Pons (tissue), 1 donor: ENCODE data around the gene ZNF652.
A peak's percentile ranks its signal among the peaks of the same experiment; 100 is the strongest.

ENCODE experiments used
- DNase-seq: peaks from one replicate; pipeline ENCODE4 v3.0.0-alpha.2; 2016; ENCODE audit warnings: low spot score

The ZNF652 gene

DNA sequence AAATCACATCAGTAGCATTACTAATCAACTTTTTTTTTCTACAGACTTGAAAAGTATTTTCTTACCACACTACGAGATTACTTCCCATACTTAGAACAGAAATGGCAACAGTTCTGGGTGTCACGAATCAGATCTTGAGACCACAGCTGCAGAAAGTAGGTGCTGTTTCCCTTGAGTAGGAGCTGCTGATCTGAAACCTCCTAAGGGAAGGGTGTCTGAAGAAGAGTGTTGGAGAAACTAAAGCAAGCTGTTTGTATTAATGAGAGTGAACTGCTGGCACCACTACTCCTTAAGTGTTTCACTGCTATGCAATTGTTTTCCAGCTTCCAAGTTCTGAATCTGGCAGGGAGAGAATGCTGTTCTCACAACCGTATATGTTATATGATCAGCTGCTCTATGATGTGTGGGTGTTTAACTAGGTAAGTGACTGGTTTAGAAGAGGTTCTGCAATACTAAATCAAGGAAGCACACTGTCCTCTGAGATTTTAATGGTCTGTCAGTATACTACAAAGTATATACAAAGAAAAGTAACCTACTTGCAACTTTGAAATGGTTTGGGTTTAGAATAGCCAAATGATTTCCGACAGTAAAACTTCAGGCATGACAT, 3.3 kb downstream of the ZNF652 start:
- DNase-seq: peak; percentile 65

DNA sequence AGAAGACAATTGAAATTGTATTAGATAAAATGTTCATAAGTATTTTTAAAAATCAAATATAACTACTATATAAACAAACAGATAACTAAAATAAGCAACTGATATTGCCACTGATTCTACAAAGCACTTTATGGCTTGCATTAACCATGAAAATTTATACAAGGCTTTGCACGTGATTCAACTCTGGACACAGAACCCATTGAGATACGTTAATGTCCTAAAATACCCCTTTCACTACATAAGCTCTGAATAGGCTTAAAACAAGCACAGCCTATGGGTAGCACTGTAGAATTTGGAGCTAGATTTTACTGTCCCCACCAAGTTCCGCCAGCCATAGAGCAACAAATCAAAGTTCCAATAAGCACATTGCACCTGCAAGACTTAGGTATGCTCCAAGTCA, 4.5 kb downstream of the ZNF652 start:
- peak; percentile 74 for DNase-seq

DNA sequence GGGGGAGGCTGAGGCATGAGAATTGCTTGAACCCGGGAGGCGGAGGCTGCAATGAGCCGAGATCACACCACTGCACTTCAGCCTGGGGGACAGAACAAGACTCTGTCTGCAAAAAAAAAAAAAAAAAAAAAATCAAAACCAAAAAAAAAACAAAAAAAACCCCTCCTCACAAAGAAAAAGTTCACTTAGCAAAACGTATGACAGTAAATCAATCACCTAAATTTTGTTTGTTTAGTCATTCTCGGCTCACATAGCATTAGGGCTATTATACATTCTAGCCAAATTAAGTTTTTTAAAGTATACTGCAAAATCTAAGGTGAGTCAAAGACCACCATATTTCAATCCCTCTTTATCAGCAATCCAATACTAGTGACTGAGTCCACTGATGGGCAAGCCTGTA, 5.7 kb downstream of the ZNF652 start:
- DNase-seq: no peak

DNA sequence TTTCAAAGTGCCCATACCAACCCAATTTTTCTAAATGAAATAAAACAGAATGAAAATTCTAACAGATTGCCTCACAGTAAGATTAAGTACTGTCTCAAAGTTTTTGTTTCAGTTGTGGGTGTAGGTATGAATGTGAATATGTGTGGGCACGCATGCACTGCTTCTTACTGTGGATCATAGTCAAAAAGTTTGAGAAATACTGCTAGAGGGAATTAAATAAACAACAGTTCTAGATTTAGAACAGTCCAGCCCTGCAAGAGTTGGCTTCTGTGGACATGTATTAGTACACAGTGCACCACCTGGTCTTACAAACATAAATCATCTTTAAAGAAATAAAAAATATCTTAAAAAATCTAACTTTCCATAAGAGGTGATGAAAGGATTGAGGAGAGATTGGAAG, 8.4 kb downstream of the ZNF652 start:
- DNase-seq: no peak

DNA sequence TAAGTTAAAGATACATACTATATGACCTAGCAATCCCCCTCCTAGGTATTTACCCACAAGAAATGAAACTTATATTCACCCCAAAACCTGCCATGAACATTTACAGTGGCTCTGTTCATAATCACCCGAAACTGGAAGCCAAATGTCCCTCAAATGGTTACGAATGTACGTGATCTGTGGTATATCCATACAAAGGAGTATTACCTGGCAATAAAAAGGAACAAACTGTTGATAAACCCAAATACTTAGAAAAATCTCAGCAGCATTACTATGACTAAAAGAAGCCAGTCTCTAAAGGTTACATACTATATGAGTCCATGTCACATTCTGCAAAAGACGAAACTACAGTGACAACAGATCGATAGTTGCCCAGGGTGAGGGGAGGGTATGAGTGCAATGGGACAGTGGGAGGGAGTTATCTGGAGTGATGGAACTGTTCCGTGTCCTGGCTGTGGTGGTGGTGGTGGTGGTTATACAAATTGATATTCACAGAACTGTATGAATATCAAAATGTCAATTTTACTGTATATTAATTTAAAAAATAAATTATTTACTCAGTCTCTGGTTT, 9.4 kb downstream of the ZNF652 start:
- DNase-seq: no peak

DNA sequence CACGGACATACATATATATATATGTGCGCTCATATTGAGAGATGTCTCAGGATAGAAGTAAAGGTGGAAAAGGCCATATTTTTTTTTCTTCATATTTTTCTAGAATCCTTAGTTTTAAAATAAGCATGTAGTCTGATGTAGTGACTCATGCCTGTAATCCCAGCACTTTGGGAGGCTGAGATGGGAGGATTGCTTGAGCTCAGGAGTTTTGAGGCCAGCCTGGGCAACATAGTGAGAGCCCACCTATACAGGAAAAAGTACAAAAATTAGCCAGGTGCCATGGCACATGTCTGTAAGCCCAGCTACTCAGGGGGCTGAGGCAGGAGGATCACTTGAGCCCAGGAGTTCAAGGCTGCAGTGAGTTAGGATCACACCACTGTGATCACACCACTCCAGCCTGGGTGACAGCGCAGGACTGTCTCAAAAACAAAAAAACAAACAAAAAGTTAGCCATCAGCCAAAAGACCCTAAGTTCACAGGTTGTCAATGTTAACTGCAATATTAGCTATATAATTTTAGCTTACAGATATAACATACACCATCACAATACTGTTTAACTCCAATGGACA, 10.4 kb downstream of the ZNF652 start:
- no peak for DNase-seq

DNA sequence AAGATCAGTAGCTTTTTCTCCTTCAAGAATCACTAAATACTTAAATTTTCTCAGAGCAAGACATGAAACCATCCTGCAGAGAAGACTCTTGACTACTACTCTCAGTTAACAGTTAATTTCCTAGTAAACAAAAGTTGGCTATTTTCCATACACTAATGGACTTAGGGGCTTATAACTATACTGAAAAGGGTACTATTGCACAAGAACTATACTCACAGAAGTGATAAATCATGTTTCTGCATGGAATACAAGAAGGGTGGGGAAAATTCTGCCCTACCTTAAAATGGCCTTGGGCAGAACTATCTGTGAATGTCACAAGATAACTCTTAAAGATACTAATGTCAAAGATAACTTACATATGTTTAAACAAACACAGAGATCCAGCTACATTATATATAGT, 12.5 kb downstream of the ZNF652 start:
- no peak for DNase-seq

DNA sequence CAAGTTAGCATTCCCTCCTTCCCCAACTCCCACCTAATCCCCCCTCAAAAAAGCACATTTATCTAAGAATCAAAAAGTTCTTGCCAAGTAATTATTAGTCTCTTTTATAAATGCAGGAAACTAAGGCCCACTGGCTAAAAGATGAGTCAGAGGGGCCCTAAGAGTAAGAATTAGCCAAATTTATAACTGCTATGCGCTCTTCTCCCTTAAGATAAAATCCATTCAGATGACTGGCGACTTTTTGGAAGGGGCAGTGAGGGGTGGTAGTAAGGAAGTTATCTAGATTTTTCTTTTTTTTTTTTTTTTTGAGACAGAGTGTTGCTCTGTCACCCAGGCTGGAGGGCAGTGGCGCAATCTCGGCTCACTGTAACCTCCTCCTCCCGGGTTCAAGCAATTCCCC, 17.1 kb downstream of the ZNF652 start:
- DNase-seq: no peak

DNA sequence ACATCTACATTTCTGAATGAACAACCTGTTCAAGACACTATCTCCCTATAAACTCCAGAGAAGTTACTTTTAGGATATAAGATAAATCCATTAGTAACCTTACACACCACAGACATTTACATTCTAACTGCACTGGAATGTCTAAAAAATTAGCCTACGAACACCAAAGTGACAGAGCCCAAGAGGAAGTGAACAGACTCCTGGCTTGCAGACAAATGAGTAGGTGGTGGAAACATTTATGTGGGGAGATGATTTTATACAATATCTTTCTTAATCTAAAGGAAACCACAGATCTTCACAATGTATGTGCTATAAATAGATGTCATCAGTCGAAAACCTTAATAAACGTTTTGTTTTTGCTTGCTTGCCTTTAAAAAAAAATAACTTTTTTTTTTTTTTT, 18.8 kb downstream of the ZNF652 start:
- DNase-seq: no peak

DNA sequence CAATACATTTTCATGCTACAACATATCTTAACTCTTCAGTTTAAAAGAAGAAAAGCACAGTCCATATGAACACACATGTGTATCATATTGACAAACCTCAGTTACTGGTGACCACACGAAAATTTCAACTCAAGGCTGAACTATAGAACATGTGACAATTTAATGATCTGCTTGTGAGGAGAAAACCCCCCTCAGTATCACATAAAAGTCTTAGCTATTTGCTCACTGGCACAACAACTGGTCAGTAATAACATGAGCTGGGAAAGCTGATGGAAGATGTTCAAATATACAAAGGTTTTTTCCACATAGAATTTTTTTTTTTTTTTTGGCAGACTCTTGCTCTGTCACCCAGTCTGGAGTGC, 19.5 kb downstream of the ZNF652 start:
- DNase-seq: no peak

DNA sequence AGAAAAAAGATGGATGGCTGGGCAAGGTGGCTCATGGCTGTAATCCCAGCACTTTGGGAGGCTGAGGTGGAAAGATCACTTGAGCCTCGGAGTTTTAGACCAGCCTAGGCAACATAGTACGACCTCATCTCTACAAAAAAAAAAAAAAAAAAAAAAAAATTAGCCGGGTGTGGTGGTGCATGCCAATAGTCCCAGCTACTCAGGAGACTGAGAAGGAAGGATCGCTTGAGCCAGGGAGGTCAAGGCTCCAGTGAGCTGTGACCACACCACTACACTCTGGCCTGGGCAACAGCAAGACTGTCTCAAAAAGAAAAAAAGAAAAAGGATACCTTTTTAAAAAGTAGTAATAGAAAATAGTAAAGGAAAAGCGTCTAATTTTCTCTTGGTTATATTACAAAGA, 20.7 kb downstream of the ZNF652 start:
- DNase-seq: no peak

DNA sequence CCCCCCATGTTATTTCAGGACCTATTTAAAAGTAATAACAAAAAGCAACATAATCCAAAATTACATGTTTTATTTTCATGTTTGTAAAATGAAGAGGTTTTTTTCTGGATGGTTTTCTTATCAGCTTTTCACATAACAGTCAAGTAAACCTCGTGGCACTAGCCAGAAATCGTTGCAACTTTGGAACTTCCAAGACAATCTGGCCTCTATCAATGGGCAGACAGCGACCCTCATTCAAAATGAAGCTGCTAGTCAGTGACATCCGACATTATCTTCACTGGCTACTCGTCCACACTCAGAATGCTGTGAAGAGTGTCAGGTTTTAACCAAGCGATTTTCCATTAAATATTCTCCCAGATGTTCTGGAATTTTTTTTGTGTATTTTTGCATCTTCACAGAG, 22.7 kb downstream of the ZNF652 start:
- no peak for DNase-seq

DNA sequence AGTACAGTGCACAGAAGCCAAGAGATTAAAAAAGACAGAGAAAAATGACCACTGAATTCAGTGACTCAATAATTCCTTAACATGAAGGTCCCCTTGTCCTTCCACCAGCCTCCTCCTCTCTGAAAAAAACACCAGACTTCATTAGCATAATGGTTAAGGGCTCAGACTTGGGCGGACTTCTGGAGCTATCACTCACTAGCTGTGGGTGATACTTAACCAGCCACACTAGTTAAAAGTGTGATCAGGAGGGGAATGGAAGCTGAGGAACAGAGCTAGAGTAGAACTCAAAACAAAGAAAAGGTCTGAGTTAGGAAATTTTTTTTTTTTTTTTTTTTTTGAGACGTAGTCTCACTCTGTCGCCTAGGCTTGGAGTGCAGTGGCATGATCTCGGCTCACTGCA, 23.2 kb downstream of the ZNF652 start:
- DNase-seq: no peak

DNA sequence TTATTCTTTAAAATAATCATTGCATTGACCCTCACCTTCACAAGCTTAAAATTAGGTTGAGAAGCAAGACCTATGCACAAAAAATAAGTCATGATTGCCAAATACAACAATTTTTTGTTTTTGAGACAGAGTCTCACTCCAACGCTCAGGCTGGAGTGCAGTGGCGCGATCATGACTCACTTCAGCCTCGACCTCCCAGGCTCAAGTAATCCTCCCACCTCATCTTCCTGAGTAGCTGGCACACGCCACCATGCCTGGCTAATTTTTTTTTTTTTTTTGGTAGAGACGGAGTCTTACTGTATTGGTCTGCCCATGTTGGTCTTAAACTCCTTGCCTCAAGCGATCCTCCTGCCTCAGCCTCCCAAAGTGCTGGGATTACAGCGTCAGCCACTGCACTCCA, 24.2 kb downstream of the ZNF652 start:
- DNase-seq: no peak

DNA sequence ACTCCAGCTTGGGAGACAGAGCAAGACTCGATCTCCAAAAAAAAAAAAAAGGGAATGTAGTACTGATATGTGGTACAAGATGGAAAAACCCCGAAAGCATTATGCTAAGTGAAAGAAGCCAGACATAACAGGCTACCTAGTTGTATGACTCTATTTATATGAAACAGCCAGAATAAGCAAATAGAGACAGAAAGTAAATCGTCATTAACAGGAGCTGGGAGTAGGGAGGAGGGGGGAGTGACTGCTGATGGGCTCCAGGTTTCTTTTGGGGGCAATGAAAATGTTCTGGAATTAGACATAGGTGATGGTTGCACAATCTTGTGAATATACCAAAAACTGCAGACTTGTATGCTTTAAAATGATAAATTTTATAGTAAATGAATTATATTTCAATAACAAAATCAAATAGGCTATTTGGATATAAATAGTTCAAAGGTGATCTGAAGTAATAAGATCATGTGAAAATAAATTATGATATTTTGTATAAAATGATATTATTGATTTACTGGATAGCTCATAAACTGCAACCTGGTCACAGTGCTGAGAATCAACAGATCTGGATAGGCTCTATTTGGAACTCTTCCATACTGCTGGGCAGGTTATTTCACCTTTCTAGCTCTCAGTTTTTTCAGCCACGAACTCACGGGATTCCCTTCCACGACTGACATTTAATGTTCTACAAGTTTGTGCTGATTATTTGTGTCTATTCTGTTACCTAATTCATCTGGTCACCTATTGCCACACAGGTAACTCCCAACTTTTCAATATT, 27.1 kb downstream of the ZNF652 start:
- DNase-seq: no peak

DNA sequence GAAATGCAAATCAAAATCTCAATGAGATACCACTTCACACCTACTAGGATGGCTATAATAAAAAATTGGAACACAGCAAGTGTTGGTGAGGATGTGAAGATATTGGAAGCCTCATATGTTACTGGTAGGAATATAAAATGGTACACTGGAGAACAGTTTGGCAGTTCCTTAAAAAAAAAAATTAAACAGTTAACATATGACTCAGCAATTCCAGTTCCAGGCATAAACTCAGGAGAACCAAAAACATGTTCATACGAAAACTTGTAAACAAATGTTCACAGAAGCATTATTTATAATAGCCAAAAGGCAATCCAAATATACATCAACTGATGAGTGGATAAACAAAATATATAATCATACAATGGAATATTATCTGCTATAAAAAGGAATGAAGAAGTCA, 28.2 kb downstream of the ZNF652 start:
- DNase-seq: no peak

DNA sequence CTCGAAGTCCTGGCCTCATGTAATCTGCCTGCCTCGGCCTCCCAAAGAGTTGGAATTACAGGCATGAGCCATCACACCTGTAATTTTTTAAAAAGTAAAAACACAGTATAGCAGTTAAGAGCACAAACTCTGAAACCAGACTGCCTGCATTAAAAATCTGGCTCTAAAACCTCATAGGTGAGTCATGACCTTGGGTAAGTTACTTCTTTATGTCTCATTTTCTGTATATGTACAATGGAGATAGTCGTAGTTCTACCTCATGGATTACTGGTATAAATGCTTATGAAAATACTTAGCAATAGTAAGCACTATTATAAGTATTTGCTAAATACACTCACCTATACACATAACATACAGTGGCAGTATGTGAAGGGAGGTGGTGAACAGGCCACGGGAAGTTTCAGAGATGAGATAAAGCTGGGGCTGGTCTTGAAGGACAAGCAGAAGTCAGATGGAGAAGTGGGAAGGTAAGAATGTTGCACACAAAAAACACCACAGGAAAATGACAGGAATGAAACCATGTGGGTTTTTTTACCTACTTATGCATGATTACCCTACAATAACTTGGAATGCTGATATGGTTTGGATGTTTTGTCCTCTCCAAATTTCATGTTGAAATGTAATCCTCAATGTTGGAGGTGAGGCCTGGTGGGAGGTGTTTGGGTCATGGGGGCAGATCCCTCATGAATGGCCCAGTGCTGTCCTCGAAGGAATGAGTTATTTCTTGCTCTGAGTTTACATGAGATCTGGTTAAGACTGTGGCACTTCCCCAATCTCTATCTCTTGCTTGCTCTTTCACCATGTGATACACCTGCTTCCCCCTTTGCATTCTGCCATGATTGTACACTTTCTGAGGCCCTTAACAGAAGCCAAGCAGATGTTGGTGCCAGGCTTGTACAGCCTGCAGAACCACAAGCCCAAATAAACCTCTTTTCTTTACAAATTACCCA, 33.9 kb downstream of the ZNF652 start:
- DNase-seq: no peak

DNA sequence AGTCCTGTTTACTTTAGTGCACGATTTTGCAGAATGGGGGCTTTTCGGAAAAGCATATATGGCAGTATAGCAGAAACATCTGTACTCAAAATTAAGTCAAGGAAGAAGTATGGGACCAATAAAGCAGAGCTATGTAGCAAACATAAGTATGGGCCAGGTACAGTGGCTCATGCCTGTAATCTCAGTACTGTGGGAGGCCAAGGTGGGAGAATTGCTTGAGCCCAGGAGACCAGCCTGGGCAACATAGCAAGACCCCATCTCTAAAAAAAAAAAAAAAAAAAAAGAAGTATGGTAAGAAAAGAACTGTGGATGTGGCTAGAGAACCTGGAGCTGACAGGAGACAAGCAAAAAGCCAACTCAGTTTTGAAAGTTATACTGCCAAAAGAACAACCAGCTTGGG, 36.1 kb downstream of the ZNF652 start:
- DNase-seq: no peak

DNA sequence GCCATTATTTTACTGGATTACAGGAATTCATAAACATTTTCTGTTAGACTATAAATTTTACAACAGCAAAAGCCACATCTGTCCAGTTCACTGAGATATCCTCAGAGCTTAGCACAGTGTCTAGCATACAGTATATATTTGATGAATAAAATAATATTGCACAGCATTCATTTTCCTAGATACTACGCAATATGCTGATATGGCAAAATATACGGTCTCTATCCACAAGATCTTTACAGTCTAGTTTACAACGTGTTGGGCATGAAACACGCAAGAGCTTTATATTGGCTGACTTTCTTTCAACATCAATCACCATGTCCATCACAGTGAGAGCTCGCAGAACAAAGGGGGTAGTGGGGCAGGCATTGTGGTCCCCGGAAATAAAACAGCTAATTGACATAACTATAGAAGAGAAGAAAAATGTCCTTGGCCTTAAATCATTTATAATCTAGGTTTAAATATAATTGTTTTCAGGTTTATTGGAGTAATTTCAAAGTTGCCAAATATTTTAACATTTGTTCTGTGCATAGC, 43.5 kb downstream of the ZNF652 start:
- no peak for DNase-seq

DNA sequence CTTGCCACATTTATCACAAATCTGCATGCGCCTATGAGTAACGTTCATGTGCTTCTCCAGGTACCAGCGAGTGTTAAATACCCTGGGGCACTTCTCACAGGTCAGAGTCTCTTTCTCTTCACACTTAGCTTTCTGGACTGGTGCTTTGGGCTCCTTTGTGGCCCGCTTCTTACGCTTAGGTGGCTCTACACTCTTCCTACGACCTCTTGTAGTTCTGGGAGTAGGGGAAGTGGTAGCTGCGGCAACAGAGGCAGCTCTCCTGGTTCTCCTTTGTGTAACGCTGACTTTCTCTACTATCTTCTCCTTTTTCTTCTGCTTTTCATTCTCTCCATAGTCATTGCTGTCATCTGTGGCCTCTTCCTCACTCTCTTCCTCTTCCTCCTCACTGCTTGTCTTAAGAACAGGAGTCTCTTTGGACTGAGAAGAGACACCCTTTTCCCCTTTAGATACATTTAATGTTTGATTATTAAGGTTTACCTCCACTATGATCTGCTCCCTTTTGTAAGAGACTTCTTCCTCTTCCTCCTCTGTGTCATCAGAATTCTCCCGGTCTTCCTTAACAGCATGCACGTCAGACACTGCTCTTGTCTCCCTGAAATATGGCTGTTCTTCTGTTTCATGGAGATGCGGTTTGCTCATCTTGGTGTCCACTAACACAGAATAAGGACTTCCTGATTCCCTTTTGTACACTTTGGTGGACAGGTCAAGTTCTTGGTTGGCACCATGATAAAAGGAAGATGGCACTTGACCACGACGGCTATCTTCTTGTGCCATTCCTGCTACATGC, 45.0 kb downstream of the ZNF652 start:
- DNase-seq: peak; percentile 41

DNA sequence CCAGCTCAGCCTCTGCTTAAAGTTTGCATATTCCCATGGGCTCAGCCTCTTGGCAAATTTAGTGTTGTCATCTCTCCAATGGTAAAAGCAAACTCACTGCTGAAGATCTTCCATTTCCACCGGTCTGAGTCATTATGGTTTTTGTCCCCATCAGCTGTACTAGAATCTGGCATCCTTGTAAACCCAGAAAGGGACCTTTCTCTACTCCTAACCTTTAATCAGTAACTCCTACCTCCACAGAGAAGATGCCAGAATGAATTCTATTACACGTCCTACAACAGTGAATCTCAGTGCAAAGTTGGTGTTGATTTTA, 45.8 kb downstream of the ZNF652 start:
- peak; percentile 31 for DNase-seq
